ENCODE data around the gene SLC13A2.

SLC13A2 gene

DNA sequence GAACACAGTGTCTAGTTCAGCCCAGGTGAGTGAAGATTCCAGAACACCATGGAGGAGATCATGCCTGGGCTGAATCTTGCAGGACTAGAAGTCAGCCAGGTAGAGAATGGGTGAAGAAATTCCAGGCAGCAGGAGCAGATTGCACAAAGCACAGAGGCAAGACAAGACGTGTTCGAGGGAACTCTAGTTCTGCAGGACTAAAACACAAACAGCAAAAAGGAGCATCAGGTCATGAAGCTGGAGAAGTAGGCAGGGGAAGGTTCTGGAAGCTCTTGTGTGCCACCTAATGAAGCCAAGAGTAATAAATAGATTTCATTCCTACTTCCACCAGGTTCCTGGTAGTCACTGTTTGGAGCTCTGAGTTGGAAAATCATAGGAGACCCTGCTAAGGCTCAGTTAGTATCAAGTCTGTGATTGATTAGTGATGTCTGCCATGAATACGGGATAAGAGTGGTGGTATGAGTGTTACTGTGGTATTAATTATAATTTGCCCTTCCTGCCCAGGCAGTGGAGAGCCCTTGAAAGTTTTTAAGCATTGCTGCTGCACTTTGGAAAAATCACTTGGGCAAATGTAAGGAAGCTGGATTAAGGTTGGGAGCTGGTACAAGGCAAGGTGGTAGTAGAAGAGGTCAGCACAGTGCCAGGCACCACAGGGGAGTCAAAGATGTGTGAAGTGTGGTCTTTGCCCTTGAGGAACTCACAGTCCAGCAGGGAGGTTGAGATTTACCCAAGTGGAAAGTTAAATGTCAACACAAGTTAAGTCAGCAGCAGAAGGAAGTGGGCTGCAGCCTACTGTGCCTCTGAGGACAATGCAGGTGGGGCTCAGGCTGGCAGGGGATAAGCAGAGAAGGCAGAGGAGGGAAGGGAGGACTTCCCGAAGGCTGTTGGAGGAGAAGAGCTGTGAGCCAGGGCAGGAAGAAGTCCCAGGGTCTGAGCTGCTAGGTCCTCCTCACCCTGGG is 19.2 kb downstream of the SLC13A2 start:
- no peak for DNase-seq (ENCODE audit: low read depth)

- DNase-seq (ENCODE audit: low read depth) = no peak
These were observed 20.0 kb downstream of the SLC13A2 start for GRCh38 chr17:28493460-28493859.

DNA sequence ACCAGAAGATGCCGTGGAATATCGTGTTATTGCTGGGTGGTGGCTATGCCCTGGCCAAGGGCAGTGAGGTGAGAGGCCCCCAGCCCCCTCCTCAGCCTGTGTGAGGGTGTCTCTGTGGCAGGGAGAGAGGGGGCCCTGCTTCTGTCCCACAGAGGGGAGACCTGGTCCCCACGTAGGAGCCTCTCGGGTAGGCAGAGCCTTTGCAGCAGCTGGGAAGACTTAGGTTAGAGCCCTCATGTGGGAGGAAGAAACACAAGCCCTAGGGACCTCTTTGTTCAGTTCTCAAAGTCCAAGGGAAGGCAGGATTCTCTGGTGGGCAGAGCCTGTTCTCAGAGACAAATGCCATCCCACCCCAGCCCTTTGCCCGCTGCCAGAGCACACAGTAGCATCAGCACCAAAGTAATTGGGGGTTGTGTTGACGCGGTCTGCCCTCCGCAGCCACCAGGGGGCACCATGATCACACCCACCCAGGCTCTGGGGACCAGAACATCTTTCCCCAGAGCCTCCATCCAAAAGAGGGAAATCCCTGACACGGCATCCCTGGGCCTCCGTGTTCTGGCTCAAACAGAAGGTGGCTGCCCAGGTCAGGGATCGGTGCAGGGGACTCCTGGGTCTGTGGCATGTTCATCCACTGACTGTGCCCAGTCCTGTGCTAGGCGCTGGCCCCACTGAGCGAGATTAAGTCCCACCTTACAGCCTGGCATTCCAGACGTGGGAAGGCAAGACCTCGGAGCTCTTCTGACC is 21.2 kb downstream of the SLC13A2 start:
- peak; percentile 51 for DNase-seq (ENCODE audit: low read depth)

GRCh38 chr17:28495635-28496034 is 22.2 kb downstream of the SLC13A2 start:
- DNase-seq (ENCODE audit: low read depth) = no peak

DNA sequence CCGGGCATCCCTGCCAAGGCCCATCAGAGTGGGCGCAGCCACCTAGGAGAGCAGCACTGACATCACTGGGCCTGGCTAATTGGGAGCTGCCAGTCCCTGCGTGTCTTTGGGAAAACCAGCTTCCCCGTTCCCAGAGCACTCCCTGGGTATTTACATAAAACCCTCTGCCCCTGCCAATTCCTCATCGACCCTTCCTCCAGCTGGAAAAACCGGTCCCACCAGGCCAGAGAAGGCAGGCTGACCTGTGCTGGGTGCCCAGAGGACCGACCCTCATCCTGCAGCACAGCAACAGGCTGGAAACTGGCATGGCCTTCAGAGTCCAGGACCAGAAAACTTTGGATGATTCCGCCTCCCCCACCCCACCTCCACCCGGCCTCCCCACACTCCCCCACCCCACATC is 24.5 kb downstream of the SLC13A2 start:
- no peak for DNase-seq (ENCODE audit: low read depth)

GRCh38 chr17:28498652-28499363 is 25.4 kb downstream of the SLC13A2 start:
- no peak for DNase-seq (ENCODE audit: low read depth)

DNA sequence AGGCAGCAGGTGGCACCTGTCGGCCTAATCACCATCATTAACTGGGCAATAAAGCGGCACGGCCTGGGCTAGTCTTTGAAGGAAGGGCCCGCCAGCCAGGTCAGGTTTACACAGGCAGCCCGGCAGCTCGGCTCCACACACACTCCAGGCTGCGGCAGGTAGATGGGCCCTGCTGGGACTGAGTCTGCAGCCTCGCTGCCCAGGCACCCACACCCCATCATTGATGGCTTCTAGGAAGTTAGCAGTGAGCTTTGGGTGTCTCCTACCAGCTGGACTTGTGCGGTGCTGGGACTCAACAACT is 25.9 kb downstream of the SLC13A2 start:
- no peak for DNase-seq (ENCODE audit: low read depth)

DNA sequence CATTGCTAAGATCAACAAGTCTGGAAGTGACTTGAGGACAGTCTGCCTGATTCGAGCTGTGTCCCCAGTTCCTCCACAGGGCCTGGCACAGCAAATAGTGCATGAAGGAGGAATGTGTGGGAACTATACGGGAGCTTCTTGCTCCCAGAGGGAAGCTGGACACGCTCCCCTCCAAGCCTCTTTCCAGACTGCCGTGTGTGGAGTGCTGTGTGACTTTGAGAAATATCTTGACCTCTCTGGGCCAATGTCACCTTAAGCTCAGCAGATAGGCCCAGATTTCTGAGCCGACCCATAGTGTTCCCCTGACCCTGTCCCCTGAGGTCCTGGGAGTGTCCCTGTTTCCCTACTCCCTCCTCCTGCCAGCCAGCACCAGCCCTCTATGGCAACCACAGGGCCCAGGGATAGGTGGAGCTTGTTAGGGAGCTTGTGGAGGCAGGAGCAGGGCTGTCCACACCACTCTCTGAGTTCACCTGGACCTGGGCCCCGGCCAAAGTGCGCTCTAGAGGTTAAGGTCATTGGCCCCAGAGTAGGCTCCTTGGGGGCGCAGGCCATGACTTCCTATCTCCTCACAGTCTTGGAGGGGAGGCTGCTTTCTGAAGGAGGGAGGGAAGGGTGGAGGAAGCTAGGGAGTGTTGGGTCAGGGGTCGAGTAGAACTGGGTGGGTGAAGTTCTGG is 26.4 kb downstream of the SLC13A2 start:
- DNase-seq (ENCODE audit: low read depth) = no peak

DNA sequence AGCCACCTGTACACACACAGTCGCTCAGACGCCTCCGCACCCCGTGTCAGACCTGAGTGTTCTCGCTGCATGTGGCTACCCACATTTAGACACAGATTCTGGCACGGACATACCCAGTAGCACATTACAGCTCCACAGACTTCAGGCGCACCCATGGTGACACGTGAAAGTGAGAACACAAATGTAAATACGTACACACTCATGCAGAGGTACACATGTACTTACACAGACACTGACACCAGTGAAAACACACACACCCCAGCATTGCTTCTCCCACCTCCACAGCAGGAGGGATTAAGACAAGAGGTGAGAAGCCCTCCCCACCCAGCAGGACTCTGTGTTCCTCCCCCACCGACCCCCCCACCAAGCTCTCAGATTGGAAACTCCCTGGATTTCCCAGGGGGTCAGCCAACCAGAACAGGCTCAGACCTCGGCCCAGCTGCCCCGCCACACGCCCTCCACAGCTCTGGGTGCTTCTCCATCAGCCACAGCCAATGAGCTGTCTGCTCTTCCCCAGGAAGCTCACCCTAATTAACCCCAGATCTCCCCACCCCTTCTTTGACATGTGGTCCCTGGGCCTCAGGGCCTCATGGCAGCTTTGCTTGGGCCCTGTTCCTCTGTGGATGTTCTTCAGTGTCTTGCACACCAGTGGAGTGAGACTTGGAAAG is 27.4 kb downstream of the SLC13A2 start:
- no peak for DNase-seq (ENCODE audit: low read depth)

DNA sequence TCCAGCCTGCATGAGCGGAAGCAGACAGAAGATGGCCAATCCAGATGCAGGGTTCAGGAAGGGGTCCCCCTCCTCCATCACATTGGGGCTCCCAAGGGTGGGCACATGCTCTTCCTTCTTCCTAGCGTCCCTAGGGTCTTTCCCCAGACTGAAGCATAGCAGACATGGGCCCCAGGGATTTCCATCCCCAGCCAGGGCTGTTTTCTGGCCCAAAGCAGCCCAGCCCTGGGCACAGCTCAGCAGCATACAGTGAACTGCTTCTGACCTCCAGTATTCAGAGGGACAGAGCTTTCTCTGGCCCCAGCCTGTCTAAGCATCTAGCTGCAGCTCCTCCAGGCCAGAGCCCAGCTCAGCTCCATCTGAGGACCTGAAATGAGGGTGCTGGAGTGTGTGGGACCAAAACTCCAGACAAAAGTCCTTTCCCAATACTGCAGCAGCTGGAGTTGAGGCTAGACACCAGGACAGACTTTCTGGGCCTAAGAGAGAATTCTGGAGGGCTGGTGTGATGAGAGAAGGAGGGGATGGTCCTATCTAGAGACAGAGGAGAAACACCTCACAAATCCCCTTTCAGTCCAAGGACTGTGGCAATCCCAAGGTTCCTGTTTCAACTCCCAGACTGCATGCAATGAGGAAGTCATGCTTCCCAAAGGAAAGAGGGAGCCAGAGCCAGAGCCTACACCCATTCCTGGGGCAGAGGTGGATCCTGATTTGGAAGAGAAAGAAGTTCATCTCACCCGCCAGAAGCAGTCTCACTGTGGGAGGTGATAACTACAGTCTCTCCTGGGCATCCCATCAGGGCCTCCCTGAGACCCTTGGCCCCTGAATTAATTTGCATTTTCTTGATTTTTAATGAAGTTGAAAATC is 28.2 kb downstream of the SLC13A2 start:
- no peak for DNase-seq (ENCODE audit: low read depth)

GRCh38 chr17:28503420-28503819 is 30.0 kb downstream of the SLC13A2 start:
- DNase-seq (ENCODE audit: low read depth) = no peak

GRCh38 chr17:28505986-28506665 is 32.7 kb downstream of the SLC13A2 start, which contains the start of gene FOXN1:
FOXN1 (plus strand) TSS chr17:28506348; CDS start chr17:28523970, 17,622 bp downstream.
- DNase-seq (ENCODE audit: low read depth) = no peak

- no peak for DNase-seq (ENCODE audit: low read depth)
These were observed 33.5 kb downstream of the SLC13A2 start for GRCh38 chr17:28506763-28507487.

DNA sequence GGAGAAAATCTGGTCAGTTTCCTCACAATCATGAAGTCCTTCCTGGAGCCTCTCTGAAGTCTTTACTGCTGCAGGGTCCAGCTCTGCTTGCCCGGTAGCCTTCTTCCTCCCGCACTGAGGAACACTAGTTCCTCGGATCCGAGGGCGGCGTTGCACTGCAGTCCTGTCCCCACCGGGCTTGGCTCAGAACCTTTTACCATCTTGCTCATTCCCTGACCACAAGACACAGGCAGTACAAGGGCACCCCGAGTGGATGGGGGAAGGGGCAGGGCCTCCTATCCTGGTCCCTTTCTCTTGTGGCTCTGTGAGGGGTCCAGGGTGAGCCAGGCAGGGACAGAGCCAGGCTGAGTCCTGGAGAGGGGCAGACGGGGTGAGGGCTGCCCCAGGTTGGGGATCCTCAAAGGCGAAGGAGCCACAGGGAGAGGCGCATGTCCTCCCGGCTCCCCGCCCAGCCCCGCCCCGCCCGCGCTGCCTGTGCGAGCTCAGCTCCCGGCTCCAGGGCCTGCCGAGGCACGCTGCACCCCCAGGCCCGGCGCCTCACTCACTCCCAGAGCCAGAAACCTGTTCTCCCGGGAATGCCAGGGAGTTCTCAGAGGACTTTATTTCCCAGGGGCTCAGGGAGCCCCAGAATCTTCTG is 34.2 kb downstream of the SLC13A2 start:
- no peak for DNase-seq (ENCODE audit: low read depth)

- DNase-seq (ENCODE audit: low read depth) = no peak
These were observed 34.8 kb downstream of the SLC13A2 start for GRCh38 chr17:28508211-28508724.

- DNase-seq (ENCODE audit: low read depth) = no peak
These were observed 36.3 kb downstream of the SLC13A2 start for GRCh38 chr17:28509789-28510188.

DNA sequence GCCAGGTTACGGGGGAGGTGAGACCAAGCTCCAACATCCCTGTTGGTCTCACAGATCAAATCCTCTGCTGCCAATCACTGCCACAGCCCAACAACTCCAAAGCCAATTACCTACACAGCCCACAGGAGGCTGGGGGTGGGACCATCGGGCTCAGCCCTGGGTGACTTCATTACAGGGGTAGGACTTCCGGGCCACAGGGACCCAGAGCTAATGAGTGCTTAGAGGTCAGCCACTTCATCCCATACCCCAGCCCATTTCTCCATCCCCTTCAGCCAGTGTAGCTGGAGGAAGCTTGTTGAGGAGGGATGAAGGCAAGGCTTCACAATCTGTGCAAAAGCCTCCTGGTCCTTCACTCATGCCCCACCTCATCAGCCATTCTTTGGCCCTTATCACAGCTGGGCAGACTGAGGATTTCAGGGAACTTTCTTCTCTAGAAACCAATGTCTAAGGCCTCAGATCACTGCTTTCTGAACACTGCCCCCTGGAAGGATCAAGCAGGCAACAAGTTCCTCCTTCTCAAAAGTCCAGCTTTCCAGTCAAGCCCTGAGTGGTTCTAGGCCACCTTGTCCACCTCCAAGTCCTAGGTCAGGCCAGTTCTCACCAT is 38.5 kb downstream of the SLC13A2 start:
- no peak for DNase-seq (ENCODE audit: low read depth)

GRCh38 chr17:28513476-28513875 is 40.0 kb downstream of the SLC13A2 start:
- no peak for DNase-seq (ENCODE audit: low read depth)
